Activated CD4-positive, alpha-beta T cell treated with anti-CD3 and anti-CD28 coated beads, Interleukin-2, amount 50 U/mL, for 4 hours (primary cell): ENCODE results near the gene ATP10A.

Experiments used
- DNase-seq, 2 experiments: peaks; one replicate each; pipeline ENCODE4 v3.0.0-alpha.2; 2020

Gene ATP10A

DNA sequence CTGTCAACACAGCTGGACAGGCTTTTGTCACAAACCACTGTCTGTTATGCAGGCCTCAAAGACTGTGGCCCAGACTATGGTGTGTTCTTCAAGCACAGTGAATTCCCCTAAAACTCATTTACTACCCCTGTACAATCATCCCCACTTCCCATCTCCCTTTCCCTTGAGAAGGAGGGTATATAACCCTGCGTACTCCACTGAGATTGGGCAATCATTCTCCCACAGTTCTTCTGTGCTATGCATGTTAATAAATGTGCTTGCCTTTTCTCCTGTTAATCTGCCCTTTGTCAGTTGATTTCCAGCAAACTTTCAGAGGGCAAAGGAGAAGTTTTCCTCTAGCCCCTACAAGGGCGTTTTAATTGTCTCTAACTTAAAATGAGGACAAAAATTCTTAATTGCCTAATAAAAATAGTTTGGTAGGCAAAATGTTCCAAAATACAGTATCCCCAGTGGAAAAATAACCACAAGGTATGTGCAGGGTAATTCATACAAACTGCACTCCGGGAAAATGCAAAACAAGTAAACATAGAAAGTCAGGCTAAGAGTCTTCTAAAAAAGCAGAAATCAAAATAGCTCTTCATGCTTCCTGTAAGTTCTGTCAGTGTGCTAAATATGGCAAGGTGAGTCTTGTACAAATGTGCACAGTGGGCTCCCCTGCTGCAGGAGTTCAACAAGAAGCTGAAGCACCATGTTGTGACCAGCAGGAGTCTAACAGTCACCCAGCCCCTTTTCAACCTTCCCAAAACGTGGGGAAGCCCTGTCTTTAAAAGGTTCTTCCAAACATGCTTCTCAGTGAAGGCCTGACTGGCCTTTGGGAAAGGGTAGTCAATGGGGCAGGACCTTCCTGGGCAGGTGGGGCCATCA is 10.2 kb downstream of the ATP10A start:
- DNase-seq: no peak

DNA sequence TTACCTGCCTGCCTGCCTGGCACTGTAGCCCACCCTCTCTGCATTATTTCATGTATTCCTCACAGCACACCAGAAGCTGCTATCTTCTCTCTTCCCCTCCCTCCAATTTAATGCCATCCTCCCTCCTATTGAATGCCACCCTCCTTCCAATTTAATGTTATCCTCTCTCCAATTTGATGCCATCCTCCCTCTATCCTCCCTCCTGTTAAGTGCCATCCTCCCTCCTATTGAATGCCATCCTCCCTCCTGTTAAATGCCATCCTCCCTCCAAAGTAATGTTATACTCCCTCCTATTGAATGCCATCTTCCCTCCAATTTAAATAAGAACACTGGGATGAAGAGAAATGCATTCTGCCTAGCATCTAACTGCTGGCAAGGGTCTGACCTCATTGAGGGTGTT is 11.1 kb downstream of the ATP10A start:
- no peak for DNase-seq

DNA sequence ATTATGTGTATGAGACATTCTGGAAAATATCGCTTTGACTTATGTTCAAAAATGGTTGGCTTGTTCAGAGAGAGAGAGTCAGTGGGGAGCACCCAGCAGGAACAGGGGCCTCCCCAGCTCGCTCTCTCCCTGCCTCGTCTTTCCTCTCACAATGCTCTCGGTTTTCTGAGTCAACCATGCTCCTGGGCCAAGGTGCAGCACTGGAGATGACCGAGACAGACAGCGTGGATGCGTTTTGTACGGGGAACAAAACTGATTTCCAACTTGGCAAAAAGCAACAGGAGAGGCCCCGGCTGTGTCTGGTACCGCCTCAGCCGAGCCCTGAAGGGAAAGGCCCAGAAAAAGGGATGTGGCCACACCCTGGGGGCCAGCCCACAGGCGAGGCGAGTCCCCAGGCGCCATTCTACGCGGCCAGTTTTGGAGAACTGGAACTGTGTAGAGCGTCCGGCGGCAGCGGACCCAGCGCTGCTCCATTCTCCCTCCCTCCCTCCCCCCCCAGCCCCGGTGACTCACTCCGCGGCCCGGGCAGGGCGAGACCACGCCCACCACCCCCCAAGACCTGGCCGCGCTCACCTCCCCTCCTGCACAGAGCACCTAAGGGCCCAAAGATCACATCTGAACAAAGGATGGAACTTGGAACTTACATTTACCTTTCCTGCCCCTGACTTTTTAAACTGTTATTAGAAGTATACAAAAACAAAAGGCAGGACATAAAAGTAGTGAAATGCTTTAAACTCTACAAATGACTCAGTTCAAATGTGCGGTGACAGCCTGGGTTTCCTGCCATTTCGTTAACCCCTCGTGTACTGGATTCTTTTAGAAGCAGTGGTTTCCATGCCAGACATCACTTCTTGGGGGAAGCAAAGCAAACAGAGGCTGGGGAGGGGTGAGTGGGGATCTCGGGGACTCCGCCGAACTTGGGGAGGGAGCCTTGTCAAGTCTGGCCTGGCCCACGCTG is 12.7 kb downstream of the ATP10A start:
- DNase-seq: peak; percentile 59 to 61

DNA sequence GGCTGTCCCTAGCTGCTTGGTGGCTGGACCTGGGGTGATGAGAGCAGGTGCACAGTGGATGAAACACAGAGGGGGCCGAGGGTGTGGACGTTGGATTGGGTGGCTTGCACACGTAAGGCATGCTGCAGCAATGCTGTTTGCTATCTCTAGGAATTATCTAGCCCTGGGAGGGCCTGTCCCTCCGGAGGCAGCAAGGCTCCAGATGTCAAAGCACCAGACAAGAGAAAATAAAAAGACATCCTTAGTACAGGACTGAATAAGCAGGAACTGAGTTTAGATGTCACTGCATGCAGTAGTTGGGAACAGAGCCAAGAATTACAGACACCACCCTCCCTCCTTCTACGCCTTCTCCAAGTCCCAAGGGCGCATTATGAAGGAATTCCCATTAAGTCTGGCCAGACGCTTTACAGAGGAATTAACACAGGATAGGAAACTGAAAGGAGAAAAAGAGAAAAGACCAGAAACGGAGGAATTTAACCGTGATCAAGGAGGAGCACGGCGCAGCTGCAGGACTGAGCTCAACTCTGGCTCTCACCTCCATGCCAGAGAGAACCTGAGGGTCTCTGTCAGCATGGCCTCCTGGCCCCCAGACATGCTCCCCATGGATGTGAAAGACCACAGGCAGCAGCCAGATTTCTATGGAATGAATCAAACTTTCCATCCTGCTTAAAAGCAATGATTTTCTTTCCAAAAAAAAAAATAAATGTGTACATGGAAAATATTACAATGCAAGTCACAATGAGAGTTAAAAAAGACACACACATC is 13.8 kb downstream of the ATP10A start:
- DNase-seq: no peak

DNA sequence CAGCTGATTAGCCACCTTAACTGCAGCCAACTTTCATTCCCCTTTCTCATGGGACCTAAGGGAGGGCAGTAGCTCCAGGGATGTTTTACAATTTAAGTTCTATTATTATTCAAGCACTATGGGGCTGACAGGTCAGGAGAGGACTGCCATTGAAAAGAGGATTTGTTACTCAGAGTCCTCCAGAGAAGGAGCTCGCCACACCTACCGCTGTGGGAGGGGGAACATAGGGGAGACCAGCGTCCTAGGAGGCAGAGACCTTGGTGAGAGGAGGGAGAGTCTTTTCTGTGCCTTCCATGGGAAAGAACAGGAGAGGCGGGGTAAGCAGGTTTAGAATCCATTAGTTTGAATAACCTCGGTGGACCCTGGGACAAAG is 14.4 kb downstream of the ATP10A start:
- no peak for DNase-seq

DNA sequence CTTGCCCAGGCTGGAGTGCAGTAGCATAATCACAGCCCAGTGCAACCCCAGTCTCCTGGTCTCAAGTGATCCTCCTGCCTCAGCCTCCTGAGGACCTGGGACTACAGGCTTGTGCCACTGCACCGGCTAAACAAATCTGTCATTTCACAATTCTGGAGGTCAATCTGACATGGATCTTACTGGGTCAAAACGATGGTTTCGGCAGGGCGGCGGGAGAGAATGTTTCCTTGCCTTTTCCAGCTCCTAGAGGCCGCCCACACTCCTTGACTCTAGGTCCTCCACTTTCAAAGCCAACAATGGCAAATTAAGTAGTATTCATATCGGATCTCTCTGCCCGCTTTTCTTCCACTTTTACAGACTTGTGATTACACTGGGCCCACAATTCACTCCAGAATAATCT is 14.8 kb downstream of the ATP10A start:
- DNase-seq: no peak

DNA sequence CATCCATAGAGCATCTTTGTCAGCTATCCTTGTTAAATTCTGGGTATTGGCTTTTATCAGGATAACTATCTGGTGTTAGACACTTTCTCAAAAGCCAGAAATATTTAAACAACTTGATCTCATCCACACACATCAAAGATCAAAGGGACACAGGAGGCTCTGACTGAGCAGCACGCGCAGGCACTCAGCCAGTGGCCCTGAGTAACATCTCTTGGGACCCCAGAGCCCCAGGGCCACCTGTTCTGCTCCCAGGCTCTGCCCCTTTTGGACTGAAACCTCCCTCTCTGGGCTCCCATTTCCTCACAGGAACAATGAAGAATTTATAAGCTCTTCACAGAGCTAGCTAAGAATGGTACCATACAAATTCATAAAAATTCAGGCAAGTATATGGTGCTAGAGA is 16.1 kb downstream of the ATP10A start:
- no peak for DNase-seq

DNA sequence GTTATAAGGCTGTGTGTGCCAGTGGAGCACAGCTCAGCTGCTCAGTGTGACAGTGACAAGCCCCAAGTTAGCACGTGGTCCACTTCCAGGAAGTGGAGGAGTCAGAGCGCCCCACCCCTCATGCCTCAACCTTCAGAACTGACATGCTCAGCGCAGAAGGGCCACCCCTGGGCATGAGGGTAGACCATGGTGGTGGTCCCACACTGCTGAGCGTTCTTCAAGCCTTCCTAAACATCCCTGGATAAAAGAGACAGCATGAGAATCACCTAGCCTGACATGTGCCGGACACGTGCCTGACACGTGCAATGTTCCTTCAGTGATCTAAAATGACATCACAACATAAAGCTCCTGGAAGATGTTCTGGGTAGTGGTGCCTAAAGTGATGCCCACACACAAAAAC is 16.8 kb downstream of the ATP10A start:
- peak; percentile 71 to 75 for DNase-seq

DNA sequence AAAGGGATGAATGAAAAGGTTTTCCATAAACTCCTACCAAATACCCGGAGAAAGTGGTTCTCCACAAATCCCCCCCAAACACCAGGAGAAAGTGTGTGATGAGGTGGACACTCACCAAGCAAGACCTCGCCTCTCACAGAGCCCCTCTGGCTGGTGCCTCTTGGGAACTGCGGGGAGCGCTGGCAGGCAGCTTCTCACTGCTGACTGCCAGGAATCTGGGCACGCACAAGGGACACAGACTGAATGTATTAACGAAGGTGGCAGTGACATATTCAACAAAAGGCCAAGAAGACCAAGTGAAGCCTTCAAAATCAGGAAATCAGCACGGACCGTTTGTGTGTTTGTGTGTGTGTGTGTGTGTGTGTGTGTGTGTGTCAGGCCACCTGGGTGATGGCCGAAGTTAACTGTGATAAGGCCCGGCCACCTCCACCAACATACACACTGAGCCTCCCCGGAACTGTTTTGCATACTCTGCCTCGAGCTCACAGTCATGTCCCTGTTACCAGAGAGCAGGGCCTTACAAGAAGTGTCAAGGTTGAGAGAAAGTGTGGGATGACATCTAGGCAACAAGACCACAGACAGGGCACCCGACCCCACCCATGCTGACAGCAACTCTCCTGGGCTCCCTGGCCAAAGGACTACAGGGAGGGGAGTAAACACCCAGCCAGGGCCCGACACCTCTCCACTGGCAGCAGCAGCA is 18.0 kb downstream of the ATP10A start:
- no peak for DNase-seq

DNA sequence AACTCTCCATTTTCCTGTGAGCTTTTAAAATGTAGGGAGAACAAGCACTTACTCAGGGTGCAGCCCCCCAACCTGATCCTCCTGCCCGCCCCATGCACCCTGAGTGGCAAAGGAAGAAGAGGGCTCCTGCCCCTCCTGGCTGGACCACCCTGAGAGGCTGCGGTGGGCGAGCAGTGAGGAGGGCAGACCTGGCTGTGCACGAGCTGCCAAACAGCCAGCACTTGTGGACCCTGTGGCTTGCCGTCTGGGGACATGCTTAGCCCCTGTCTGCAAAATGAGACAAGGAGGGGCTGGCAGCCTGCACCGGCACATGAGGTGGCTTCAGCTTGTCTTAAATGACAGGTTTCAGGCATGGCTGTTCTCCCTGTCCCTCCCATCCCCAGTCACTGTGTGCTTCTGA is 18.6 kb downstream of the ATP10A start:
- DNase-seq: no peak

DNA sequence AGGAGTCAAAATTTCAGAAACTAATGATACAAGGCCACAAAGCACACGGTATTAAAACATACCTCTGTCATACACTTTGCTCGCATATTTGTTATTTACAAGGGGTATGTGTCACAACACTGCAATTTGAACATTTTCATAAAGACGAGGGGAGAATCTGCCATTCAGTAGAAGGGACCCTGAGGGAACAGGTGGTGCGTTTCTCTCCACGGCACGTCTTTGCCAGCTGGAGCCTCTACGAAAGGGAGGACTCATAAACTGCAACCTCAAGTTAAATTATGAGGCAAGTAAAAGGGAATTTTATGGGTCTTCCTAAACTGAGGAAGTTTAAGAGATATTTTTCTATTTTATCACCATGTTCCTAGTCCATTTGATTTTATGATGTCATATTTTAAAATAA is 19.1 kb downstream of the ATP10A start:
- no peak for DNase-seq

DNA sequence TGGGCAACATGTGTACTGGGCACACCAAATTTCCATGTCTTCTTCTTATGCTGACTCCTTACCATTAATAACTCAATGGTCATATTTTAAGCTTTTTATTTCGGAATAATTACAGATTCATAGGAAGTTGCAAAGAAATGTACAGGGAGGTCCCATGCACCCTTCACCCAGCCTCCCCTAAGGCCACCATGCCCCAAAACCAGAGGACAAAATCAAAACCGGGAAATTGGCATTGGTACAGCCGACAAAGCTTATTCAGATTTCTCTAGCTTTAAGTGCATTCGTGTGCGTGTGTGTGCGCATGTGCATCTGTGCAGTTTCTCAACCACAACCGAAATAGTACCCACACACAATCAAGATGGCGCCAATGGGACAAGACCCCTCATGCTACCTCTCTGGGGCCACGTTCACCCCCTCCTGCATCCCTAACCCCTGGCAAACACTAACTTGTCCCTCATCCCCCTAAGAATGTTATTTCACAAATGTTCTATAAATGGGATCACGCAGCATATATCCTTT is 23.4 kb downstream of the ATP10A start:
- DNase-seq: no peak

DNA sequence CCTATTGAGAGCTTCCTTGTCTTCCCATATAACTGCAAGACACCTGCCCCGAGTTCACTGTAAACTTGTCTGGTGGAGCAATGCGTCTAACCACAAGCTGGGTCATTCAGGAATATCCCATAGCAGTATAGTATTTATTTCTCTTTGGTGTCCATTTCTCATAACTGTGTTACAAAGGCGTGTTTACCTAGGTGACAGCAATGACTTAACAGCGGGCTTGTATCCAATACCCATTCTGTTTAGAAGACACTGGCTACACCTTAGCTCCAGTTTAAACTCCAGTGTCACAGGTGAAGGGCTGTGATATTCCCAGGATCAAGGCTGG is 24.3 kb downstream of the ATP10A start:
- DNase-seq: no peak

DNA sequence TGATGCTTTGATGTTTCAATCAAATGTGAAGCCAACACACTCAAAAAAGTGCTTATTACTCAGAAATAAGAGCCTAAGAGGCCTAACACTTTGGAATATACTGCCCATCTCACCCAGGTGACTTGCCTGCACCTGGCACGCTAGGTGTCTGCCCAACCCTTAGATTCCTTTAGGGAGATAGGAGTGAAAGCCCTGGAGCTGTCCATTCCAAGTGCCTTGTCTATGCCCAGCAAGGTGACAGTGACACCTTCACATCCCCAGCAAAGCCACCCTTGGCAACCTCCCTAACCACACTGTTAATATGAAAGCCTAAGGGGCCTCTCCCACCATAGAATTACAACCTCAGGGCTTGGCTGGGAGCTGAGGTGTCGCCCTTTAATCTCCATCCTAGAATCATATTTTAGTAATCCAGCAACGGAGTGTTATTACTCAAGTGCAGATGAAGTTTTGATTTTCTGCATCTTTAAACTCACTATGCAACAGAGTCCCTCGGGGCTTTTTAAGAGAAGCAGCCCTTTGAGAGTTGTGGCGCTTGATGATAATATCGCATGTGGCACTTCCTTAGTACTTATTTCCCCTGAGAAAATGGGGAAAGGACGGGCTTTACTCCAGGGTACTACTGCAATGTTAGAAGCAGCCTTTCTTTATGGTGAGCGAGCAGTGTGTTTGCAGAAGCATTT is 24.8 kb downstream of the ATP10A start:
- no peak for DNase-seq

DNA sequence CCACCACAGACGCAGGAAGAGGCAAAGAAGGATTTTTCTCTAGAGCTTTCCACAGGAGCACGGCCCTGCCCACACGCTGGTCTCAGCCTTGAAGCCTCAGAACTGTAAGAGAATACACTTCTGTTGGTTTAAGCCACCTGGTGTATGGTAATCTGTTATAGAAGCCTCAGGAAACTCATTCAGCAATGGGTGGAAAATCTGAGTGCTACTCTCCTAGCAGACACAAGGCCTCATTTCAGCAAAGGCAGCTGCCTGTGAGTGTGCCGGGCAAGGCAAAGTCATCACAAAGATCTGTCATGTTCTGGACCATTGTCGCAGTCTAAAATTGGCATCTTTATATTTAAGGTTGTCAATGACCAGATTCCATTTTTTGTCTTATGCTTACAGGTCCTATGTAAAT is 31.0 kb downstream of the ATP10A start:
- DNase-seq: no peak

DNA sequence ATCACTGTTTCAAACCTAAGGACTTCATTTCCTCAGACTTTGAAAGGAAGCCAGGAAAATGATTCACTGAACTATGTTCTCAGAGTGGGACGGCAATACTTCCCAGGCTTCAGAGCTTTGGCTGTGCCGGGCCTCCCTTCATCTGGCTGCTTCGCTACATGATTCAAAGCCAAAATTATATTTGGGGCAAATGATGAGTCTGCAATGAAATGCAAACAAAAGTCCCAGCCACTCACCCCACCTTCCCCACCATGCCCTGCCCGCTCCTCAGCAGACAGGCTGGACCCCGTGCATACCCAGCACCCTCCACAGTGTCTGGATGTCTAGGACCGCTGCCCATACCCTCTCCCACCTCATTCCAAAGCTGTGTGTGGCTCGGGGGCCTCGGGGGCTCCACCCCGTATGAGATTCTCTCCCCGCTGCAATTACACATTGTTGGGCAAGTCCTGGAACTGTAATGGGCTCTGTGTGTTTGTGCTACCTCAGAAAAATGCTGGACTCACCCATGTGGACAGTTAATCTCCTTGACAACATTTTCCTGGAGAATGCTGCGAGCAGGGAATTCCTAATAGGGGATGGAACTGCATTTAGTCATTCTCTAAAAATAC is 32.2 kb downstream of the ATP10A start:
- DNase-seq: no peak

DNA sequence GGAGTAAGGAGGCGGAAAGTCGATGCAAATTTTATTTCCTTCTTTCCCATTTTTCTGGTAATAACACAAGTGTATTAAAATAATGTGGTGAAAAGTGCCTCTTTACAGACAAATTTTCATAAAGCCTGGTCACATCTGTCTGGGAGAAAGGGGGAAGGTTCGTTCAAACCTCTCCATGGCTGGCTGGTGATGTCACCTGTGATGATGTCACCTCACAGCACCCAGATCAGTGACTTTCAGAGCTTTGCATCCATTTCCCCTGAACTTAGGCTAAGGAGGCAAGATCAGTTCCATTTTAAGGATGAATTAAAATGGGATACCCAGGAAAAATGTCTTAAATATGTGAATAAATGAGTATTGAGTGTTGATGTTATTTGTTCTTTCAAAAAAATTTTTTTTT is 34.1 kb downstream of the ATP10A start:
- DNase-seq: no peak

DNA sequence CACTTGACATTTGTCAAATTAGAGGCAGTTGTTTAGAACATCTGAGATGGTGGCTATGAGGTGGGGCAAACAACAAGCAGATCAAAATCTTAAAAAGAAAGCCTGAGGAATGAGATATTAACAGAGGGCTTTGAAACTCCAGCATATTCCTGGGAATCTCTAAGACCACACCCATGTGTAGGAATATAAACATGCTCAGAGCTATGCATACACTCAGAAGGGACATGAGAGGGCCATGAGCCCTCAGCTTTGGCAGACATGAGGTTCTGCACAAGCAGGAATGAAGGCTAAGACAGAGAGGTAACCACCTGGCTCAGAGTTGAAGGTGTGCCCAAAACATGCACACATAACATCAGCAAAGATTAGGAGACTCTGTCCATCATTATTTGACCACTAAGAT is 37.9 kb downstream of the ATP10A start:
- no peak for DNase-seq

DNA sequence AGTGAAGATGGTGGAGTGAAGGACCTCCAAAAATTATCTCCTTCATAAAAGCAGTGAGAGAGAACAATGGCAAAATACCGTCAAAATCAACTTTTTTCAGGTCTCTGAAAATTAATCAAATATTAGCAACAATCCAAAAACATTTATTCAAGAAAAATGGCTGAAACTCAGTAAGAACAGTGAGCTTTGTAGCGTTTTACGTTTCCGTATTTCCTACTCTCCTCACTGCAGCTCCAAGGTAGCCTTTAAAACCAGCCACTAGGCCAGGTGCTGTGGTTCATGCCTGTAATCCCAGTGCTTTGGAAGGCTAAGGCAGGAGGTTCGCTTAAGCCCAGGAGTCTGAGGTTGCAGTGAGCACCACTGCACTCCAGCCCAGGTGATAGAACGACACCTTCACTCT is 38.5 kb downstream of the ATP10A start:
- DNase-seq: no peak

DNA sequence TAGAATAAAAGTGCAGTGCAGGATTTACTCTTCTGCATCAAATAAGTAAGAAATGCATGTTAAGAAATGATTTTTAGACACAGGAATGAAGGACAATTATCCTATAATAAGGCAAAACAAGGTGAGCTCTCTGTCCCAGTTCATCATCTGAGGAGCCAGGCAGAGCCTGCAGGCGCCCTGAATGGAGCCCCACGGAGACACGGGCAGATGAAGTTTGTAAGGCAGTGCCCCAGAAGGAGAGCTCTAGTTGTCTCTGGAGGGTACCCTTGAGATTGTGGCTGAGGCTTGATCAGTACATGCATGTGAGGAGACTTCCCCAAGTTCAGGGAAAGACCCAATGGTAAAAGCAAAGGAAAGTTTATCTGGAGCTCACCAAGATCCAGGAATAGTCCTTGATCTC is 50.3 kb downstream of the ATP10A start:
- no peak for DNase-seq

DNA sequence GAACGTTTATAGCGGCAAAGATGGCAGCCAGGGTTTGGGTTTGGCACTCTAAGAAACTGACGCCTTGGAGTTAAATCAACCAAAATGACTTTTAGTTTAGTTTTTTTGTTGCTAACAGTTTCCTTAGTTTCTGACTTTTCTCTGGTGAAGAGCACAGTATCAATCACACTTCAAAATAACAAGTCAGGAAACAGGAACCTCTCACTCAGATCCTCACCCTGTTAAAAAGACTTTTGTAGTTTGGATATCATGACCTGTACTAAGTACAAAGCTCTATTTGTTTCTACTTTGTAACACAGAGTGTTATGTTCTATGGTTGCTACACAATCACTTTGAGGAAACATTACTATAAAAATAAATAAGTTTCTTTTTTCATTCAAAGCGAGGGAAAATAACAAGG is 51.1 kb downstream of the ATP10A start:
- DNase-seq: no peak
